Subcutaneous adipose tissue (tissue), 4 donors: Measurements from ENCODE around the gene FIGNL1. TPM values are rescaled to one million over a fixed set of nuclear protein-coding genes. Genes with fewer than 3 reads are reported as not detected.

ENCODE experiments used
- CTCF ChIP-seq: fragments of 450-650 bp; IDR thresholded peaks from one replicate; pipeline ENCODE4 v1.5.1; 2016; ENCODE audit warnings: low read depth, mild to moderate bottlenecking, control low read depth, antibody characterized with exemption, moderate library complexity
- total RNA-seq, 4 donors: library from RNA; depleted of rRNA; stranded (reverse); fragments of >200 nt; gene quantifications; one replicate each; pipeline ENCODE4 v1.1.0, GENCODE V29; 2016

FIGNL1 gene
- total RNA-seq, 4 donors from 2014 or later = 3.1 to 6.6 (median 5.3) TPM

GRCh38 chr7:50425318-50425717 lies 24.8 kb downstream of the FIGNL1 start:
- TF ChIP-seq CTCF = no peak

GRCh38 chr7:50423860-50424259 lies 26.3 kb downstream of the FIGNL1 start:
- no peak for TF ChIP-seq CTCF

GRCh38 chr7:50422858-50423257 lies 27.3 kb downstream of the FIGNL1 start:
- TF ChIP-seq CTCF = no peak

GRCh38 chr7:50421043-50421442 lies 29.1 kb downstream of the FIGNL1 start:
- TF ChIP-seq CTCF = no peak

GRCh38 chr7:50418526-50419290 lies 31.4 kb downstream of the FIGNL1 start:
- no peak for TF ChIP-seq CTCF

- no peak for TF ChIP-seq CTCF
Observed at GRCh38 chr7:50418086-50418515, 32.0 kb downstream of the FIGNL1 start.

- TF ChIP-seq CTCF = no peak
Observed at GRCh38 chr7:50416527-50417182, 33.5 kb downstream of the FIGNL1 start.
